GM18498 (cell line): ENCODE measurements around the gene WTAP.
A peak's percentile ranks its signal among the peaks of the same experiment; 100 is the strongest.
"Not testable (repeated sequence)": the region's sequence is repeated elsewhere in the genome, so short reads cannot be mapped to it uniquely, and the experiment has no call there.

Experiments used
- ATAC-seq: cut with Tn5 transposase; IDR thresholded peaks from one replicate; pipeline ENCODE4 v1.9.1; 2021; ENCODE audit warnings: mild to moderate bottlenecking, moderate library complexity; ENCODE audit not compliant: unreplicated experiment

WTAP gene

GRCh38 chr6:159693128-159693893 lies 34.0 kb upstream of the WTAP start, which contains the start of gene SOD2:
SOD2 (minus strand) TSS chr6:159693241; CDS start chr6:159693167, 74 bp downstream.
- peak; percentile 85 for ATAC-seq

GRCh38 chr6:159693894-159694545 lies 33.3 kb upstream of the WTAP start:
- ATAC-seq = peak; percentile 1

GRCh38 chr6:159695984-159696383 lies 31.3 kb upstream of the WTAP start:
- no peak for ATAC-seq

GRCh38 chr6:159700970-159701369 lies 26.3 kb upstream of the WTAP start:
- no peak for ATAC-seq

GRCh38 chr6:159701413-159701999 lies 25.8 kb upstream of the WTAP start:
- no peak for ATAC-seq

GRCh38 chr6:159710603-159711002 lies 16.7 kb upstream of the WTAP start:
- ATAC-seq = not testable (repeated sequence)

- ATAC-seq = not testable (repeated sequence)
Observed at GRCh38 chr6:159712389-159712788, 14.9 kb upstream of the WTAP start.

GRCh38 chr6:159713984-159714383 lies 13.3 kb upstream of the WTAP start:
- no peak for ATAC-seq

- ATAC-seq = no peak
Observed at GRCh38 chr6:159714404-159714803, 12.9 kb upstream of the WTAP start.

GRCh38 chr6:159715166-159715565 lies 12.1 kb upstream of the WTAP start:
- ATAC-seq = no peak

- ATAC-seq = no peak
Observed at GRCh38 chr6:159715605-159716004, 11.7 kb upstream of the WTAP start.

- no peak for ATAC-seq
Observed at GRCh38 chr6:159716247-159717096, 10.8 kb upstream of the WTAP start.

- ATAC-seq = no peak
Observed at GRCh38 chr6:159718634-159719033, 8.7 kb upstream of the WTAP start.

- no peak for ATAC-seq
Observed at GRCh38 chr6:159719287-159719686, 8.0 kb upstream of the WTAP start.

- no peak for ATAC-seq
Observed at GRCh38 chr6:159720708-159721107, 6.6 kb upstream of the WTAP start.

GRCh38 chr6:159721981-159722380 lies 5.3 kb upstream of the WTAP start:
- not testable (repeated sequence) for ATAC-seq

GRCh38 chr6:159722655-159723054 lies 4.7 kb upstream of the WTAP start:
- ATAC-seq = no peak

- no peak for ATAC-seq
Observed at GRCh38 chr6:159723259-159723658, 4.0 kb upstream of the WTAP start.

- no peak for ATAC-seq
Observed at GRCh38 chr6:159724778-159725177, 2.5 kb upstream of the WTAP start.

- ATAC-seq = not testable (repeated sequence)
Observed at GRCh38 chr6:159725208-159725607, 2.1 kb upstream of the WTAP start.
